Spinal cord (tissue), 10 donors: ENCODE data around the gene TMPRSS4. TPM values are rescaled to one million over a fixed set of nuclear protein-coding genes. Genes with fewer than 3 reads are reported as not detected.

Source experiments
- DNase-seq, 6 donors: peaks; one replicate each; pipeline versions ENCODE4 v3.0.0 to v3.0.0-alpha.2; 2013 to 2015; ENCODE audit warnings: low spot score in 6 of 6, low read depth in 4 of 6
- H3K27ac ChIP-seq: one replicate; pipeline ENCODE4 v1.5.1; 2013; ENCODE audit warnings: low read depth, low read length, control low read depth
- H3K27me3 ChIP-seq: one replicate; pipeline ENCODE4 v1.6.1; 2013; ENCODE audit warnings: low read length; ENCODE audit not compliant: control insufficient read depth, insufficient read depth
- H3K36me3 ChIP-seq: one replicate; pipeline ENCODE4 v1.6.1; 2013; ENCODE audit warnings: low read length; ENCODE audit not compliant: control insufficient read depth, insufficient read depth
- H3K4me1 ChIP-seq: one replicate; pipeline ENCODE4 v1.6.1; 2013; ENCODE audit warnings: low read length; ENCODE audit not compliant: control insufficient read depth, insufficient read depth
- H3K4me3 ChIP-seq: one replicate; pipeline ENCODE4 v1.5.1; 2013; ENCODE audit warnings: low read depth, low read length, control low read depth
- H3K9me3 ChIP-seq: one replicate; pipeline ENCODE4 v1.6.1; 2013; ENCODE audit warnings: low read length; ENCODE audit not compliant: control insufficient read depth, insufficient read depth
- WGBS: methylation state at CpG from one replicate; pipeline ENCODE4 v1.1.5; 2013; ENCODE audit warnings: missing lambda C conversion rate; ENCODE audit not compliant: insufficient coverage; 5-methylcytosine and 5-hydroxymethylcytosine counted together
- polyA plus RNA-seq, 2 donors: library from polyadenylated mRNA; unstranded; fragments of 120-200 nt; gene quantifications; one replicate each; pipeline ENCODE4 v1.2.1, GENCODE V29; 2013; ENCODE audit not compliant: insufficient read length in 2 of 2
- total RNA-seq, 2 donors: library from RNA; depleted of rRNA in 1 of 2; stranded (reverse); fragments of 120-200 nt in 1 of 2; fragments of >200 nt in 1 of 2; gene quantifications; one replicate each; pipeline versions ENCODE4 v1.2.3 to v1.2.4, GENCODE V29; 2013 to 2014
- donor health status: healthy.

The TMPRSS4 gene
- total and polyA plus RNA-seq, 4 donors, result 0.26 to 0.70 (median 0.30) TPM; not detected in 1

DNA sequence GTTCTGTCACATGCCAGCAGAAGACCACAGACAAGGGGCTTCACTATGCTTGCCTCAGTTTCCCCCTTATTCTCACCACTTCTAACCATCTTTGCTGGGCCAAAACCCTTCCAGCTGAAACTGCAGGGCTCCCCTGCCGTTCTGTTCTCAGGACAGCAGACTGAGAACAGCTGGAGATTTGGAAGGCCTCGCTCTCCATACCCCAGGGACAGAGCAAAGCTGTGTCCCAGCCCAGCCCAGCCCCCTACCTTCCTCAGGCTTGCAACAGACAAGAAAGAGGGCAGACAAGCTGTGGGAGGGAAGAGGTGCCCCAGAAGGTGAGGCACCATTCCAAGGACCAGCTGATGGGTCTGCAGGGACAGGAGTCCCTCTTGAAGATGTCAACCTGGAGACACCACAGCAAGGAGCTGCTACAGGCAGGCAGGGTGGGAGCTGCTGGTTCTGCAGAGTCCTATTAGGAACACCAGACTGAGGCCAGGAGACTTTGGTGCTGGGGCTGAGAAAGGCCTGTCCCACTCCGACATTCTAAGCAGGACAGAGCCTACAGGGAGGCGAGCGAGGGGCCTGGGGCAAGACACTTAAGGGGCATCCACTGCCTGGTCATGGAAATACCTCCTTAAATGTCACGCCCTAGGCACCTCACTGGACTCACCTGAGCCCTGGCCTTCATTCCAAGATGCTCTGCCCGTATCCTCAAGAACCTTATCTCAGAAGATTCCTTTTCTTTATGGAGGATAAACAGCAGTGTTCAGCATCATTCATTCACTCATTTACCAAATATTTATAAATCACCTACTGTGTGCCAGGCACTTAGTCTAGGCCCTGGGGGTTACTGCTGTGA lies 92.6 kb downstream of the TMPRSS4 start:
- no peak overlapping the region for H3K4me3 ChIP-seq
- peaks cover 28% of the 10 kb centered on the region for H3K4me1 ChIP-seq
- DNase-seq, result no peak
- H3K36me3 ChIP-seq, result peaks cover 30% of the 10 kb centered on the region
- no peaks in the 10 kb centered on the region for H3K9me3 ChIP-seq
- H3K27me3 ChIP-seq, result peaks cover 12% of the 10 kb centered on the region
- 88% methylated on average over 4 of the region's 7 CpGs for WGBS
- H3K27ac ChIP-seq, result no peak overlapping the region

DNA sequence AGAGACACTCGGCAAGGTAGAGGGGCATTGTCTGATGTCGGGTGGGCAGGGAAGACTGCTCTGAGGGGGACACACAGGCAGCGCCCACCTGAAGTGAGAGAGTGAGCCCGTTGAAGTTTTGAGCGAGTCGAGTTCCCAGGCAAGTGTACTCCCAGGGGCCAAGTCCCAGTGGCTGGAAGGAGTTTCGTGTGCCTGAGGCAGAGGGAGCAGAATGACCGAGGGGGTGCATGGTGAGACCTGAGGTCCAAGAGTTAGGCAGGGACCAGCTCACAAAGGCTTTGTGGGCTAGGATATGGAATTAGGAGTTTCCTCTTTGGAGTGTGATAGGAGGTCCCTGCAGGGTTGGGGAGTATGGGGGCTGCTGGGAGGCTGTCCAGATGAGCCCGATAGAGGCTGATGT lies 93.4 kb downstream of the TMPRSS4 start:
- no peak overlapping the region for H3K4me3 ChIP-seq
- no peak overlapping the region for H3K27ac ChIP-seq
- peaks cover 30% of the 10 kb centered on the region for H3K4me1 ChIP-seq
- 72% methylated on average over 9 of the region's 9 CpGs for WGBS
- peaks cover 12% of the 10 kb centered on the region for H3K27me3 ChIP-seq
- H3K36me3 ChIP-seq, result peaks cover 27% of the 10 kb centered on the region
- no peak for DNase-seq
- H3K9me3 ChIP-seq, result no peaks in the 10 kb centered on the region

DNA sequence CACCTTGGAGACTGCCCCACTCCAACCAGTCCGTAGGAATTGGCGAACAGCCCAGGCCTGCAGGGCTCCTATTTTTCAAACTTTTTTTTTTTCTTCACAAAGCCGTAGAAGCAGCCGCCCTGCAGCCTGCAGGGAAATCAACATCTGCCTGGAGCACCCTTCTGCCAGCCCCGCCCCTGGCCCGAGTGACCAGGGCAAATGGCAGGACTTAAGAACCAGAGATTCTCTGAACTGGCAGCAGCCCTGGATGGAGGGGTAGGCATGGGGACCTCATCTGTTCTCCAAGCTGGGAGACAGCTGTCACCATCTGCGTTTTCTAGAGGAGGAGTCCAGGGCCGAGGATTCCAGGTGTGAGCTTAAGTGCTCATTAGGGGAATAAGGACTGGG lies 94.0 kb downstream of the TMPRSS4 start:
- Histone ChIP-seq H3K9me3 (no peaks in the 10 kb centered on the region), H3K36me3 (peaks cover 24% of the 10 kb centered on the region), H3K4me3 (no peak overlapping the region), H3K27ac (no peak overlapping the region), H3K4me1 (peaks cover 30% of the 10 kb centered on the region), H3K27me3 (peaks cover 12% of the 10 kb centered on the region)
- 38% methylated on average over 8 of the region's 8 CpGs for WGBS
- DNase-seq, result no peak

Other genes with a start within 250 kb of the TMPRSS4 start
- 100 to 1,000 TPM in 1 of 2 donors, 10 to 100 TPM in 1; 98.7 to 253 TPM for gene FXYD6, start 200.4 kb upstream of the TMPRSS4 start, total RNA-seq
- gene FXYD6, start 200.4 kb upstream of the TMPRSS4 start, polyA plus RNA-seq, result 100 to 1,000 TPM; 727 to 772 TPM
- under 1 TPM; 0.20 to 0.22 TPM for gene TMPRSS13, start 147.7 kb upstream of the TMPRSS4 start, total RNA-seq
- gene TMPRSS13, start 147.7 kb upstream of the TMPRSS4 start, polyA plus RNA-seq, result under 1 TPM; 0.32 to 0.35 TPM
- 1 to 10 TPM; 6.3 to 7.2 TPM for gene IL10RA, start 90.7 kb upstream of the TMPRSS4 start, total RNA-seq
- 1 to 10 TPM; 2.9 to 4.1 TPM for gene IL10RA, start 90.7 kb upstream of the TMPRSS4 start, polyA plus RNA-seq
- under 1 TPM; 0.06 to 0.10 TPM for gene SMIM35, start 9.9 kb downstream of the TMPRSS4 start, total RNA-seq
- under 1 TPM in 1 of 2 donors, not detected in 1; 0.20 TPM for gene SMIM35, start 9.9 kb downstream of the TMPRSS4 start, polyA plus RNA-seq
- 10 to 100 TPM; 12.5 to 30.5 TPM for gene SCN4B, start 75.7 kb downstream of the TMPRSS4 start, total RNA-seq
- gene SCN4B, start 75.7 kb downstream of the TMPRSS4 start, polyA plus RNA-seq, result 10 to 100 TPM; 30.7 to 31.2 TPM
- gene SCN2B, start 99.6 kb downstream of the TMPRSS4 start, total RNA-seq, result 10 to 100 TPM; 12.6 to 24.6 TPM
- 10 to 100 TPM; 12.6 to 16.2 TPM for gene SCN2B, start 99.6 kb downstream of the TMPRSS4 start, polyA plus RNA-seq
- 1 to 10 TPM; 8.9 to 9.2 TPM for gene JAML, start 147.9 kb downstream of the TMPRSS4 start, total RNA-seq
- gene JAML, start 147.9 kb downstream of the TMPRSS4 start, polyA plus RNA-seq, result 1 to 10 TPM in 1 of 2 donors, under 1 TPM in 1; 0.52 to 1.5 TPM
- 1 to 10 TPM; 4.2 to 5.8 TPM for gene MPZL3, start 175.3 kb downstream of the TMPRSS4 start, total RNA-seq
- gene MPZL3, start 175.3 kb downstream of the TMPRSS4 start, polyA plus RNA-seq, result 1 to 10 TPM; 1.4 to 1.6 TPM
- 10 to 100 TPM; 19.5 to 50.6 TPM for gene MPZL2, start 187.2 kb downstream of the TMPRSS4 start, total RNA-seq
- 10 to 100 TPM in 1 of 2 donors, 1 to 10 TPM in 1; 2.0 to 13.3 TPM for gene MPZL2, start 187.2 kb downstream of the TMPRSS4 start, polyA plus RNA-seq
- under 1 TPM in 1 of 2 donors, not detected in 1; 0.20 TPM for gene CD3E, start 227.7 kb downstream of the TMPRSS4 start, total RNA-seq
- not detected for gene CD3E, start 227.7 kb downstream of the TMPRSS4 start, polyA plus RNA-seq